Stimulated activated CD4-positive, alpha-beta T cell treated with anti-CD3 and anti-CD28 coated beads, Interleukin-12 subunit alpha, Interleukin-12 subunit beta, amount 100 ng/mL, for 4 hours (primary cell): ENCODE measurements around the gene PGA3.
"Not testable (repeated sequence)": the region's sequence is repeated elsewhere in the genome, so short reads cannot be mapped to it uniquely, and the experiment has no call there.

Source experiments
- DNase-seq: peaks from one replicate; pipeline ENCODE4 v3.0.0-alpha.2; 2020

PGA3 gene

GRCh38 chr11:61211327-61211952, 8.1 kb downstream of the PGA3 start:
- not testable (repeated sequence) for DNase-seq

GRCh38 chr11:61212202-61212601, 8.9 kb downstream of the PGA3 start:
- not testable (repeated sequence) for DNase-seq

- not testable (repeated sequence) for DNase-seq
These were observed 10.5 kb downstream of the PGA3 start for GRCh38 chr11:61213711-61214324.

- DNase-seq, result not testable (repeated sequence)
These were observed 15.0 kb downstream of the PGA3 start for GRCh38 chr11:61218306-61218705.

GRCh38 chr11:61219016-61219415, 15.7 kb downstream of the PGA3 start:
- not testable (repeated sequence) for DNase-seq

- not testable (repeated sequence) for DNase-seq
These were observed 18.7 kb downstream of the PGA3 start, which contains the start of gene PGA4 for GRCh38 chr11:61222047-61222446. Gene PGA4, plus strand, starts transcription at chr11:61222347. Its CDS starts 54 bp downstream, at chr11:61222401.

GRCh38 chr11:61222692-61223091, 19.4 kb downstream of the PGA3 start:
- DNase-seq, result not testable (repeated sequence)

- DNase-seq, result not testable (repeated sequence)
These were observed 23.3 kb downstream of the PGA3 start for GRCh38 chr11:61226457-61227137.

- DNase-seq, result not testable (repeated sequence)
These were observed 26.1 kb downstream of the PGA3 start for GRCh38 chr11:61229458-61229857.

- DNase-seq, result not testable (repeated sequence)
These were observed 27.7 kb downstream of the PGA3 start for GRCh38 chr11:61231033-61231432.

GRCh38 chr11:61231585-61231984, 28.3 kb downstream of the PGA3 start:
- not testable (repeated sequence) for DNase-seq

GRCh38 chr11:61232548-61233145, 29.3 kb downstream of the PGA3 start:
- not testable (repeated sequence) for DNase-seq

GRCh38 chr11:61237130-61237529, 33.8 kb downstream of the PGA3 start:
- not testable (repeated sequence) for DNase-seq

- not testable (repeated sequence) for DNase-seq
These were observed 37.0 kb downstream of the PGA3 start for GRCh38 chr11:61240288-61240687.

GRCh38 chr11:61240875-61241274, 37.6 kb downstream of the PGA3 start, which contains the start of gene PGA5:
Gene PGA5, plus strand, starts transcription at chr11:61241175. Its CDS starts 52 bp downstream, at chr11:61241227.
- DNase-seq, result not testable (repeated sequence)

GRCh38 chr11:61241526-61241925, 38.2 kb downstream of the PGA3 start:
- not testable (repeated sequence) for DNase-seq

- not testable (repeated sequence) for DNase-seq
These were observed 42.1 kb downstream of the PGA3 start for GRCh38 chr11:61245284-61245964.

GRCh38 chr11:61248071-61248470, 44.8 kb downstream of the PGA3 start:
- not testable (repeated sequence) for DNase-seq

- not testable (repeated sequence) for DNase-seq
These were observed 45.9 kb downstream of the PGA3 start for GRCh38 chr11:61249201-61249600.

- not testable (repeated sequence) for DNase-seq
These were observed 47.8 kb downstream of the PGA3 start for GRCh38 chr11:61250796-61251765.

- not testable (repeated sequence) for DNase-seq
These were observed 49.0 kb downstream of the PGA3 start for GRCh38 chr11:61252332-61252731.
